Stromal cell of bone marrow (primary cell): ENCODE measurements around the gene FMNL2.

Source experiments
- DNase-seq: peaks from one replicate; pipeline ENCODE4 v3.0.0-alpha.2; 2012; ENCODE audit warnings: low read depth

Gene FMNL2

GRCh38 chr2:152426801-152427200, 91.8 kb downstream of the FMNL2 start:
- no peak for DNase-seq

DNA sequence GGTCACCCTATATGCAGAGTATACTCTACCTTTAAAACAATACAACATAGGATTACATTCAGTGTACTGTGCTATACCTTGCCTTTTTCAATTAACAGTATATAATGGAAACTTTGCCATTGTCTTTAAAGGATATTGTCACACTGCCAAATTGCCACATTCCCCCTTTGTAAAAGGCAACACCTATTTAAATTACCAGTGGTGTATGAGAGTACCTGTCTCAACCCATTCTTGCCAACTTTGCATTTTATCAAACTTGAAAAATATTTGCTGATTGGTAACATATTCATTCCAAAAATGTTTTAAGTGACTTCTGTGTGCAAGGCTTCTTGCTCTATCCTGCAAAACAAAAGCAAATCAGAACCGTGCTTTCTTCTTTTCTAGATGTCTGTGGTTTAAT, 92.9 kb downstream of the FMNL2 start:
- DNase-seq = no peak

- no peak for DNase-seq
These were observed 94.0 kb downstream of the FMNL2 start for GRCh38 chr2:152428800-152429582.

DNA sequence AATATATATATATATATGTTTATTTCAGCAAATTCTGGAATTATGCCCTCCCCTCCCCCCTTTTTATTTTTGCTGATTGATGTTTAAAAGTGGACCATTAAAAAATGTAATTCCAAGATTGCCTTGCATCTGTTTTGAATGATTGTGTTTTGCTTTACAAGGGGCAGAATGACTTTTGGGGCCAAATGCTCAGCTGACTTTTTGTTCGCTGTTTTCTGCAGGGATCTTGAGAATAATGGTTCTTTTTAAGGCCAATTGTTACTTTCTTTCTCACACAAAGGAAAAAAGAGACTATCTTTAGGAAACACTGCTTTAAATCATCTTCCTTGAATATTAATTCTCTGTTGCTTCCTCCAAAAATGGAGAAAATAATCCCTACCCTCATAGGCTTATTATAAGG, 95.9 kb downstream of the FMNL2 start:
- no peak for DNase-seq

GRCh38 chr2:152431370-152432098, 96.6 kb downstream of the FMNL2 start:
- DNase-seq = no peak

- DNase-seq = peak; percentile 87
These were observed 97.3 kb downstream of the FMNL2 start for GRCh38 chr2:152432206-152432653.

GRCh38 chr2:152432765-152433164, 97.8 kb downstream of the FMNL2 start:
- DNase-seq = no peak

- no peak for DNase-seq
These were observed 98.3 kb downstream of the FMNL2 start for GRCh38 chr2:152433289-152433688.

DNA sequence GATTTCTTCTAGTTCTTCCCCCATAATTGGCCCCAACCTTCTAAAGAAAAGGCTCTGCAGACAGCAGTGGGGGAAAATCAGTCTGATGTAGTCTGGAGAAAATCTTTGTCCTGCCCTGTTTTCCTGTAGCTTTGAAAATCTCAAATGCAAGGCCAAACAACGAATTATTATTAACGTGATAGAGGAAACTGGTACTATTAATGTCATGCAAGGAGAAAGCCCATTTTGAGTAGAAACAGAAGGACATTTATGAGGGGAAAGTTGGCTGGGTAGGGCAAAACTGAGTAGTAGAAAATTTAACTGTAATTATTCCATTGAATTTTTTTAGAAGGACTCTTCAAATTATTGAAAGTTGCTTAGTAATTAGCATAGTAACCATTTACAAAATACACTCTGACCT, 98.8 kb downstream of the FMNL2 start:
- no peak for DNase-seq

DNA sequence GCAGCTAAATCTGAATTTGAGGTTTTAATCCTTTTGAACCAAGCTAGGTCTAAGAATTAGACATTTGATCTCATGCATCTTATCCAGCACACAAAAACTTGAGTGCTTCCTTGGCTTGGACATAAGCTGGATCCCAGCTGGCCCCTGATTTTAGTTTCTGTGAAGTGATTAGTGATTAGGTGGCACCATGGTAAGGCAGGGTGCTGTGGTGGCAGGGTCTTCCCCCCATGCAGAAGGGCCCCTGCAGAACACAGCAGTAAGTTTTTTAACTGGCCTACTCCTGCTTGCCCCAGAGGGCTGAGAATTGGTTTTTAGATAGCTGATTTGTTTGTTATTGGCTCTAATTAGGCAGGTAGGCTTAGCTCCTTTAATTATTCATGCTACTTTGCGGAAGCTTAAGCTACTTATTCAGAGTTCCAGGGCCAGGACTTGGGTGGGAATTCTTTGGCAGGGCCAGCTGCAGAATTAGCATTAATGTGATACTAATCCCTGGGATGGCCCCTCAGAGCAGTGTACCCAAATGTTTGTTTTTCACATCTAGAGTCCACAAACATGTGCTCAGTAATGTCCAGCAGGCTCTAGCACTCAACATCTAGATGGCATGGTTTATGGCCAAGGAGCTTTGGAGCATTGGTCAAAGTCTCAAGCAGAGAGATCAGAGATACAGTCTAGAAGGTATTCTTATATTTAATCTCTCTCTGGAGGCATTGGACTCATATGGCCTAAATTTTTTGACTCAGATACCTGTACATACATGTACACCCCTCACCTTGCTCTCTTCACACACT, 99.6 kb downstream of the FMNL2 start:
- DNase-seq = no peak

DNA sequence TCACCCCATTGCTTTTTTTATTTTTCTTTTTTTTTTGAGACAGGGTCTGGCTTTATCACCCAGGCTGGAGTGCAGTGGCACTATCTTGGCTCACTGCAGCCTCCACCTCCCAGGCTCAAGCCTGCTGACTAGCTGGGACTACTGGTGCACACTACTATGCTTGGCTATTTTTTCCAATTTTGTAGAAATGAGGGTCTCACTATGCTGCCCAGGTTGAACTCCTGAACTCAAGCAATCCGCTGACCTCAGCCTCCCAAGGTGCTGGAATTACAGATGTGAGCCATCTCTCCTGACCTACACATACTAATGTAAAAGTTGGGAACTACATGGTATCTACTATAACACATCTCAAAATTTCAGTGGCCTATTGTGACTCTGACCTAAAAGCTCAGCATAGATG, 101.2 kb downstream of the FMNL2 start:
- DNase-seq = no peak

- no peak for DNase-seq
These were observed 102.5 kb downstream of the FMNL2 start for GRCh38 chr2:152437276-152438108.

DNA sequence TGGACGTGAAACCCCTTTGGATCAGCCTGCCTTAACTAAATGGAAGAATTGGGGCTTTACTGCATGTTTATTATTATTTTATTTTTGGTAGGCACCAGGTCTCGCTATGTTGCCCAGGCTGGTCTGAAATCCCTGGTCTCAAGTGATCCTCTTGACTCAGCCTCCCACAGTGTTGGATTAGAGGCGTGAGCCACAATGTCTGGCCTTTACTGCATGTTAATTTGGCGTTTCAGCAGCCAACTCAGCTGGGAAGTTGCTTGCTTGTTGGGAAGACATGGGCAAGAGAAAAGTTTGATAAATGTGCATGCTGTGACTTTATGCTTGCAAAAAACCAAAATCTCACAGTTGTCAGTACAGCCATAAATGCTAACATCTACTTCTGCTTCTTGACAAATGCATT, 105.1 kb downstream of the FMNL2 start:
- no peak for DNase-seq

DNA sequence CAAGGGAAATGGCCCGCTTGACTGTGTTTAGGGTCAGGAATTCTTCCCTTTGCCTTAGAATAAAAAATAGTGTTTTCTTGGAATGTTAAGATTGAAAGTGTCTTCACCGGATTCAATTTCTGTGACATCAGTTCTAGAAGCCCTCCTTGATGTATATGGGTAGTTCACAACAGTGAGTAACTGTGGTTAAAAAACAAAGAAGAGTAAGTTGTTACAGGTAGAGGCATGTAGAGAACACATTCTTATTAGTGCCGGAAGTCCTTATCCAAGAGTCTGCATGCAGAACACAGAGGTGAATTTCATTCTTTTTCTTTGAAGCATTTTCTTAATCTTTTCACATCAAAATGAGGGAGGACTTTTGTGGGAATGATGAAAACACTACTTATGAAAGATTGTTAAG, 105.5 kb downstream of the FMNL2 start:
- DNase-seq = no peak

DNA sequence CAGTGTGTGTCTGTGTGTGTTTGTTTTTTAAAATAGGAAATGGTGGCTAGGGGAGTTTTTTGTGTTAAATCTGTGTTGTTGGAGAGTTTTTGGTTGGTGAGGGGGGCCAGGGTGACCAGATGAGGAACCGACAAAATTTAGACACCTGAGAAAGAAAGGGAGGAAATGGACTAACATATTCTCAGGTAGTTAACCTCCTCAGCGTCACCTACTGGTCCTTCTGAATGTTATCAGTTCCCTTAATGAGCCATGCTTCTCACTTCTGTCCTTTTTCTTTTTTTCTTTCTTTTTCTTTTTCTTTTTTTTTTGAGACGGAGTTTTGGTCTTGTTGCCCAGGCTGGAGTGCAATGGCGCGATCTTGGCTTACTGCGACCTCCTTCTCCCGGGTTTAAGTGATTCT, 107.0 kb downstream of the FMNL2 start:
- no peak for DNase-seq

DNA sequence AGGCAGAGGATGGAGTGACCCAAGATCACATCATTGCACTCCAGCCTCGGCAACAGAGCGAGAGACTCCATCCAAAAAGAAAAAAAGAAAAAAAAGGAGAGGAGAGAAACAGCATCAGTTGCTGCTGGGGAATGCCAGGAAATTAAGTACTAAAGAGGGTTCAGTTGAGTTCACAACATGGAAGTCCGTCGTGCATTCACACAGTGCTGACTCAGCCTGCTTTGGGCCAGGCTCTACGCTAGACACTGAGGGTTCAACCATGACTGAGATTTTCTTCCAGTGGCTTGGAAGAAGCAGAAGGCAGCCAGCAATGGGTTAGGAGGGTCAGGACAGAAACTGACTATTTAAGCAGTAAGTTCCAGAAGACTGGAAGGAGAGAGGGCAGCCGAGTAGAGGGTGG, 108.8 kb downstream of the FMNL2 start:
- peak; percentile 52 for DNase-seq

- DNase-seq = no peak
These were observed 109.5 kb downstream of the FMNL2 start for GRCh38 chr2:152444448-152444847.

- no peak for DNase-seq
These were observed 110.4 kb downstream of the FMNL2 start for GRCh38 chr2:152445375-152445774.

- DNase-seq = peak; percentile 94
These were observed 110.8 kb downstream of the FMNL2 start for GRCh38 chr2:152445791-152446201.

- no peak for DNase-seq
These were observed 111.2 kb downstream of the FMNL2 start for GRCh38 chr2:152446213-152446612.

- no peak for DNase-seq
These were observed 112.9 kb downstream of the FMNL2 start for GRCh38 chr2:152447897-152448296.

DNA sequence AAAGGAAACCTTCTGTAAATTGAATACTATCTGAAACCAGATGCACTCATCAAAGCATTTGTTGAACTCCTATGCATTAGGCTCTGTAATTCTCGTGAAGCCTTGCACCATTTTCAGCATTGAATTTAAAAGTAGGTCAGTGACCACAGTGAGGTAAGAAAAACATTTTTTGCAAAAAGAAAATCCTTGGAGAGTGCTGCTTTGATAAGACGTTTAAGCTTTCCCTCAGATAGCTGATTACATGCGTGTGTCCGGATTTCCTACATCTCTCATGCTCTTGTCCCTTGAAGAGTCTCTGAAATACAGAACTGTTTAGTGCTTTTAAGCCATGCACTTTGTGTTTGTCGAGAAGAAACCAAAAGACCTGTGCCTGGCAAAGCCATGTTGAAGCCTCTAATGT, 113.6 kb downstream of the FMNL2 start:
- no peak for DNase-seq
